ENCODE results near the gene AMFR. TPM values are rescaled to one million over a fixed set of nuclear protein-coding genes. Genes with fewer than 3 reads are reported as not detected.

Gene AMFR
- total RNA-seq, 1 donor from 2014 or later = 69.9 TPM

GRCh38 chr16:56338566-56339318 lies 86.6 kb downstream of the AMFR start:
- Mint-ChIP-seq H3K4me1 (ENCODE audit: low read depth, unreplicated experiment) (peaks cover 11% of the 10 kb centered on the region), H3K4me3 (ENCODE audit: unreplicated experiment) (no peak overlapping the region), H3K36me3 (ENCODE audit: unreplicated experiment) (peaks cover 11% of the 10 kb centered on the region), H3K27ac (ENCODE audit: unreplicated experiment) (no peak overlapping the region), H3K9me3 (ENCODE audit: unreplicated experiment) (peaks cover 22% of the 10 kb centered on the region), H3K27me3 (ENCODE audit: unreplicated experiment) (peaks cover 33% of the 10 kb centered on the region)
- TF ChIP-seq, protein P1, sequence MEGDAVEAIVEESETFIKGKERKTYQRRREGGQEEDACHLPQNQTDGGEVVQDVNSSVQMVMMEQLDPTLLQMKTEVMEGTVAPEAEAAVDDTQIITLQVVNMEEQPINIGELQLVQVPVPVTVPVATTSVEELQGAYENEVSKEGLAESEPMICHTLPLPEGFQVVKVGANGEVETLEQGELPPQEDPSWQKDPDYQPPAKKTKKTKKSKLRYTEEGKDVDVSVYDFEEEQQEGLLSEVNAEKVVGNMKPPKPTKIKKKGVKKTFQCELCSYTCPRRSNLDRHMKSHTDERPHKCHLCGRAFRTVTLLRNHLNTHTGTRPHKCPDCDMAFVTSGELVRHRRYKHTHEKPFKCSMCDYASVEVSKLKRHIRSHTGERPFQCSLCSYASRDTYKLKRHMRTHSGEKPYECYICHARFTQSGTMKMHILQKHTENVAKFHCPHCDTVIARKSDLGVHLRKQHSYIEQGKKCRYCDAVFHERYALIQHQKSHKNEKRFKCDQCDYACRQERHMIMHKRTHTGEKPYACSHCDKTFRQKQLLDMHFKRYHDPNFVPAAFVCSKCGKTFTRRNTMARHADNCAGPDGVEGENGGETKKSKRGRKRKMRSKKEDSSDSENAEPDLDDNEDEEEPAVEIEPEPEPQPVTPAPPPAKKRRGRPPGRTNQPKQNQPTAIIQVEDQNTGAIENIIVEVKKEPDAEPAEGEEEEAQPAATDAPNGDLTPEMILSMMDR (IDR thresholded peaks at IDR 0.05; ENCODE audit: partially characterized antibody, unreplicated experiment) = no peak
- no peak for DNase-seq

DNA sequence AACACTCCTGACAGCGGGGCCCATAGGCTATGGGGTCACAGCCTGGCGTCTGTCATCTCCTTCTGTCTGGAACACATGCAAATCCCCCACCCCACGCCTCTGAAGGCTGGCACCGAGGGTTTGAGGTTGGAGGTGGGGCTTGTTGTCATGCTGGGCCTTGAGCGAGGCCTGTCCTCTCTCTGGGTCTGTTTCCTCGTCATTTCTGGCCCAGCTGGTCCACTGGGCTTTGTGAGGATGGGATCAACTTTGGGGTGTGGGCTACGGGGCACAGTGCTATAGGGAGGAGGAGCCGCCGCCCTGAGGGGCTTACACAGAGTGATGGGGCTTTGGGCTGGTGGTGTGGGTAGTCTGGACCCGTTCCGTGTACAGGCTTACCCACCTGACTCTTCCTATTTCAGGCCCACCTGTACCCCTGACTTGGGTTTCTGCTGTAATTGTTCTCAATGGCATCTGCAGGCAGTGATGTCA lies 87.5 kb downstream of the AMFR start:
- H3K27me3 Mint-ChIP-seq (ENCODE audit: unreplicated experiment) = peaks cover 32% of the 10 kb centered on the region
- TF ChIP-seq, protein P1 (IDR thresholded peaks at IDR 0.05; ENCODE audit: partially characterized antibody, unreplicated experiment) = no peak
- H3K36me3 Mint-ChIP-seq (ENCODE audit: unreplicated experiment) = peaks cover 11% of the 10 kb centered on the region
- H3K4me3 Mint-ChIP-seq (ENCODE audit: unreplicated experiment) = no peak overlapping the region
- peaks cover 19% of the 10 kb centered on the region for H3K9me3 Mint-ChIP-seq (ENCODE audit: unreplicated experiment)
- H3K4me1 Mint-ChIP-seq (ENCODE audit: low read depth, unreplicated experiment) = peaks cover 9% of the 10 kb centered on the region
- H3K27ac Mint-ChIP-seq (ENCODE audit: unreplicated experiment) = no peak overlapping the region
- DNase-seq = no peak

DNA sequence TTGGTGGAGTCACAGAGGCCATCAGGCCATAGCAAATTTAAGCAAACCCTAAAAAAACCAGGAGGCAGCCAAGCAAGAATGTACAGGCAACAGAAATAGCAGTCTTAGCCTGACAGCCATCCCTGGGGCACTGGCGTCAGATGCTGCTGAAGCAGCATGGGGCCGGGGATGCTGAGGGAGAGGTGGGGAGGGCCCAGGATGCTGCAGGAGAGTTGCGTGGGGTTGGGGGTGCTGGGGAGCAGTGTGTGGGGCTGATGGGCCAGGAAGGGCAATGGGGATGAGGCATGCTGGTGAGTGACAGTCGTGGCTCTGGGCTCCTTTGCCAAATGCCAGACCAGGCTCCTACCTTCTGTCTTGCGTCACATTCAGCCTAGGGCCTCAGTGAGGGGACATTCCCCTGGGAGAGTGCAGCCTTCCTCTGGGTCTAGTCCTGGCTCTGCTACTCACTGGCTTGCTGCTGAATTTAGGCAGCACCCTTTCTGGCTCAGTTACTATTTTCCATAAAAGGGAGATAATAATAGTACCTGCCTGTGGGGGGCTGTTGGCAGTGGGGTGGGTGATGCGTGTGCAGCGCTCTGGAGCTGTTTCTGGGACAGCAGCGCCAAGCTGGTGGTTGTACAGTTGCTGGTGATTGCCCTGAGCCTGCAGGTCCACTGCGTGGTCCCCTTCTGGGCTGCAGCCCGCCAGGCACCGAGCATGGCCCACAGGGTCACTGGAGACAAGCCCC lies 88.1 kb downstream of the AMFR start:
- H3K36me3 Mint-ChIP-seq (ENCODE audit: unreplicated experiment) = peaks cover 11% of the 10 kb centered on the region
- H3K27ac Mint-ChIP-seq (ENCODE audit: unreplicated experiment) = no peak overlapping the region
- peaks cover 12% of the 10 kb centered on the region for H3K4me1 Mint-ChIP-seq (ENCODE audit: low read depth, unreplicated experiment)
- H3K9me3 Mint-ChIP-seq (ENCODE audit: unreplicated experiment) = peaks cover 19% of the 10 kb centered on the region
- no peak overlapping the region for H3K4me3 Mint-ChIP-seq (ENCODE audit: unreplicated experiment)
- peaks cover 29% of the 10 kb centered on the region for H3K27me3 Mint-ChIP-seq (ENCODE audit: unreplicated experiment)
- DNase-seq = no peak
- TF ChIP-seq, protein P1 (IDR thresholded peaks at IDR 0.05; ENCODE audit: partially characterized antibody, unreplicated experiment) = no peak

DNA sequence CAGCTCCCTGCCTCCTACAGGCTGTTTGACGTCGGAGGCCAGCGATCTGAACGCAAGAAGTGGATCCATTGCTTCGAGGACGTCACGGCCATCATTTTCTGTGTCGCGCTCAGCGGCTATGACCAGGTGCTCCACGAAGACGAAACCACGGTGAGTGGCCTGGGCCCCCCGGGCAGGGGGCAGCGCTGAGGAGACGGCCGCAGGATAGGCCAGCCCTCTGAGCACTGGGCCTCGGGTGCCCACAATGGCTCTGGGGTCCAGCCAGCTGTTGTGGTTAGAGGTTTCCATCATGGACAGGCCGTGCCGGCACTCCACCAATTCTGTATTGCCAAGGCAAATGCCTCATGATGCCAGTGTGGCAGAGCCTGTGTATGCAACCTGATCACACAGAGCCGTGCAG lies 88.6 kb downstream of the AMFR start:
- DNase-seq = no peak
- Mint-ChIP-seq H3K4me3 (ENCODE audit: unreplicated experiment) (no peak overlapping the region), H3K4me1 (ENCODE audit: low read depth, unreplicated experiment) (peaks cover 18% of the 10 kb centered on the region), H3K9me3 (ENCODE audit: unreplicated experiment) (peaks cover 19% of the 10 kb centered on the region), H3K27ac (ENCODE audit: unreplicated experiment) (no peak overlapping the region), H3K36me3 (ENCODE audit: unreplicated experiment) (peaks cover 11% of the 10 kb centered on the region), H3K27me3 (ENCODE audit: unreplicated experiment) (peaks cover 30% of the 10 kb centered on the region)
- TF ChIP-seq, protein P1 (IDR thresholded peaks at IDR 0.05; ENCODE audit: partially characterized antibody, unreplicated experiment) = no peak

Data from glutamatergic neuron (in vitro differentiated cells).